ENCODE data around the gene MAN1C1. TPM values are rescaled to one million over a fixed set of nuclear protein-coding genes. Genes with fewer than 3 reads are reported as not detected.

Gene MAN1C1
- total and polyA plus RNA-seq, 9 of the 15 experiments (the other 6 are each of a cell fraction or from before 2014, with no cell fraction given), result 0.04 to 0.44 (median 0.10) TPM; not detected in 3

DNA sequence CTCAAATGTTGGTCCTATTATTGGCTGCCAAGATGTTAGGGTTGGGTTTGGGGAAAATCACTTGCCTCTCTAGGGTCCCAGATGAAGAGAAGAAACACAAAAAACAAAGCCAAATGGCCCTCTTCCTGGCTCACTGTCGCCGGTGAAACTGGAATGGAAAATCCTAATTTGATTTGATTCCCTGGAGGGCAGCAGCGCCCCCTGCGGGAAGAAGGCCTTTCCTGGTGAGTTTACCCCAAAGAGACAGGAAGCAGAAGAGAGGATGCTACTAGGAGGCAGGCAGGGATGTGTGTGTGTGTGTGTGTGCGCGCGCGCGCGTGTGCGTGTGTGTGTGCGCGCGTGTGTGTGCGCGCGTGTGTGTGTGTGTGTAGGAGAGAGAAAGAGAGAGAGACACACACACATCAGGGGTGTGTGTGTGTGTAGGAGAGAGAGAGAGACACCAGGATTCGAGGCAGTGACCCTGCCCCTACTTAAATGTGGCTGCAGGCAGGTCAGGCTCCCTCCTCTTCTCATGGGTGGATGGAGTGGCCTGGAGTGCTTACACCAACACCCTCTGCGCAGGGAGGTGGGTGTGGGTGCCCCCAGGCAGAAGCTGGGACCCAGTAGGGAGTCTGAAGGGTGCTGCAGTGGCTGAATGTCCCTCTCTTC is 180.3 kb downstream of the MAN1C1 start (continued):
- TF ChIP-seq NRF1 (conservative IDR thresholded peaks at IDR 0.05 in 1 of 2, IDR thresholded peaks at IDR 0.05 in 1 of 2) (peak; percentile 22 to 27; a peak in 1 of 4 replicates), SOX6 (IDR thresholded peaks at IDR 0.05) (no peak), XRCC5 (IDR thresholded peaks at IDR 0.05; ENCODE audit: low read depth, low read length) (peak; percentile 95), ELF1 (tag; IDR thresholded peaks at IDR 0.05) (peak; percentile 57; the same call in 1 of the 2 replicates), NFYB (IDR thresholded peaks at IDR 0.05; ENCODE audit: extremely low read depth, insufficient read length) (no peak), TBL1XR1 (IDR thresholded peaks at IDR 0.05; ENCODE audit: low read length in 2 of 2) (peak in 1 of 2 experiments; percentile 56; a peak in 1 of 4 replicates), ZNF384 (IDR thresholded peaks at IDR 0.05; ENCODE audit: low read depth, low read length) (no peak), ZNF274 (IDR thresholded peaks at IDR 0.05; ENCODE audit: borderline replicate concordance, low read depth, low read length) (no peak), MYNN (IDR thresholded peaks at IDR 0.05) (0 out of 2 replicates have a peak, but pooled peaks have one; percentile 55), MYNN (CRISPR knock-in tag; IDR thresholded peaks at IDR 0.05) (no peak), ZBTB12 (CRISPR knock-in tag; IDR thresholded peaks at IDR 0.05) (no peak), TEAD1 (CRISPR knock-in tag; IDR thresholded peaks at IDR 0.05) (no peak), BCOR (IDR thresholded peaks at IDR 0.05) (no peak), ETV5 (CRISPR knock-in tag; IDR thresholded peaks at IDR 0.05; ENCODE audit: low read depth) (0 out of 2 replicates have a peak, but pooled peaks have one; percentile 64), CXXC5 (CRISPR knock-in tag; IDR thresholded peaks at IDR 0.05) (peak; percentile 12; the same call in 1 of the 2 replicates), ZNF121 (CRISPR knock-in tag; conservative IDR thresholded peaks at IDR 0.05) (no peak), RB1 (IDR thresholded peaks at IDR 0.05; ENCODE audit: low read depth) (peak; percentile 25; the same call in 1 of the 2 replicates), ZBTB33 (CRISPR knock-in tag; IDR thresholded peaks at IDR 0.05) (no peak), RFX7 (CRISPR knock-in tag; IDR thresholded peaks at IDR 0.05) (peak; percentile 65; the same call in 1 of the 2 replicates), ZKSCAN1 (IDR thresholded peaks at IDR 0.05; ENCODE audit: low read depth, low read length) (no peak), ZFP36 (IDR thresholded peaks at IDR 0.05; ENCODE audit: low read depth, low read length, partially characterized antibody) (peak; percentile 34), NEUROD1 (IDR thresholded peaks at IDR 0.05; ENCODE audit: borderline replicate concordance, low read depth, low read length, partially characterized antibody) (no peak)
- TF ChIP-seq, protein P1, sequence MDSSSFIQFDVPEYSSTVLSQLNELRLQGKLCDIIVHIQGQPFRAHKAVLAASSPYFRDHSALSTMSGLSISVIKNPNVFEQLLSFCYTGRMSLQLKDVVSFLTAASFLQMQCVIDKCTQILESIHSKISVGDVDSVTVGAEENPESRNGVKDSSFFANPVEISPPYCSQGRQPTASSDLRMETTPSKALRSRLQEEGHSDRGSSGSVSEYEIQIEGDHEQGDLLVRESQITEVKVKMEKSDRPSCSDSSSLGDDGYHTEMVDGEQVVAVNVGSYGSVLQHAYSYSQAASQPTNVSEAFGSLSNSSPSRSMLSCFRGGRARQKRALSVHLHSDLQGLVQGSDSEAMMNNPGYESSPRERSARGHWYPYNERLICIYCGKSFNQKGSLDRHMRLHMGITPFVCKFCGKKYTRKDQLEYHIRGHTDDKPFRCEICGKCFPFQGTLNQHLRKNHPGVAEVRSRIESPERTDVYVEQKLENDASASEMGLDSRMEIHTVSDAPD (CRISPR knock-in tag; IDR thresholded peaks at IDR 0.05), result no peak
